COLO829 (cell line): ENCODE data around the gene ABHD1.
"Not testable (repeated sequence)": the region's sequence is repeated elsewhere in the genome, so short reads cannot be mapped to it uniquely, and the experiment has no call there.

Source experiments
- DNase-seq: peaks from one replicate; pipeline ENCODE4 v3.0.0; 2012; ENCODE audit warnings: low spot score

ABHD1 gene

DNA sequence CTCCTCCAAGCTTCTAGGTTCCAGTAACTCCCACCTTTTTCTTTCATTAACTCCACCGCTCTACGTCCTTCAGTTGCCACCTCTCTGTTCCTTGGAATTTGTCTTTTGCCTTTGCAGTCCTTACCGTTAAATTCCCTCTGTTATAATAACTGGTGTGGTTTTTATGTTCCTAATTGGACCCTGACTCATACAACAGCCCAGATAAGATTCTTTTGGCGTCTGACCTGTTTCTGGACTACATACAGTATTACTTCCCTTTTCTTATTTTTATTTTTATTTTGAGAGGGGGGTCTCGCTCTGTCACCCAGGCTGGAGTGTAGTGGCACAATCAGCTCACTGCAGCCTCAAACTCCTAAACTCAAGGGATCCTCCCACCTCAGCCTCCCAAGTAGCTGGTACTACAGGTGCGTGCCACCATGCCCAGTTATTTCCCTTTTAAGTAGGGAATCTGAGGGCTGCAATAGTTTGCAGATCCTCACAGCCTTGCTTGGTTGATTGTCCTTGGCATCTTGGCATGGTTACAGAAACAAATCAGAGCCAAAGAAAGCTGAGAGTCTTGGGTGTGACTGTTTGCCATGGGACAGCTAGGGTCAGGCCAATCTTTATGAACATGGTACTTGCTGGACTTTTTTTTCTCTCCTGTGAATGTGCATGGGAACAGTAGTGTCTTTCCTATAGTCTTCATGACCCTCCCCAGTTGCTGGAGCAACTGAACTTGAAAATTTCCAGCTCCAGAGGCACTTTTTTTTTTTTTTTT is 47.1 kb downstream of the ABHD1 start:
- no peak for DNase-seq

DNA sequence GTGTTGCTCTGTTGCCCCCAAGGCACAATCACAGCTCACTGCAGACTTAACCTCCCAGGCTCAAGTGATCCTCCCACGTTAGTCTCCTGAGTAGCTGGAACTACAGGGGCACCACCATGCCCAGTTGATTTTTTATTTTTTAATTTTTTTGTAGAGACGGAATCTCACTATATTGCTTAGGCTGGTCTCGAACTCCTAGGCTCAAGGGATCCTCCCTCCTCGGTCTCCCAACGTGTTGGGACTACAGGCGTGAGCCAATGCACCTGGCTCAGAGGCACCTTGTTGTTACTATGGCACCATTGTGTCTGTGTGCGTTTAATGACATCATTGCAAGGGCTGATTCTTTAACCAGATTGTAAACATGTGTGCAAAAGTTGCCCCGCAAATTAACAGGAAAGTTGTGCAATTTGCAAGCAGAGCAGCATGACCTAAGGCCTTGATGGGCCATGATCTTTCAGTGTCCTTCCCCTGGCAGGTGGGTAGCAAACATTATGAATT is 47.8 kb downstream of the ABHD1 start:
- no peak for DNase-seq

DNA sequence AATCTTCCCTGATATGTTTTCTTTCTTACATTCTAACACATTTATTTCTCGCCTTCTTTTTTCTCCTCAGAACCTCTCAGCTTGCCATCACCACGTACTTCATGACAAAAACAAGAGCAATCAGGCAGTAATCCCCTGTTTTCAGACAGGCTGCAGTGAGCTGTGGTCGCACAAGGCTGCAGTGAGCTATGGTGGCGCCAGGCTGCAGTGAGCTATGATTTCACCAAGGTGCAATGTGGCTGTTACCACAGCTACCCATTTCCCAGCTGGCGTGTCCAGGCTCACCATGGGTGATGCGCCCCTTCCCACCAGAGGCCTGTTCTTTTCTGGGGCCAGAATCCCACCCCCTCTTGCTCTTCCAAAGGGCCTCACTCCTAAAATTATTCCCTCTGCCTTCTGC is 51.0 kb downstream of the ABHD1 start:
- no peak for DNase-seq

DNA sequence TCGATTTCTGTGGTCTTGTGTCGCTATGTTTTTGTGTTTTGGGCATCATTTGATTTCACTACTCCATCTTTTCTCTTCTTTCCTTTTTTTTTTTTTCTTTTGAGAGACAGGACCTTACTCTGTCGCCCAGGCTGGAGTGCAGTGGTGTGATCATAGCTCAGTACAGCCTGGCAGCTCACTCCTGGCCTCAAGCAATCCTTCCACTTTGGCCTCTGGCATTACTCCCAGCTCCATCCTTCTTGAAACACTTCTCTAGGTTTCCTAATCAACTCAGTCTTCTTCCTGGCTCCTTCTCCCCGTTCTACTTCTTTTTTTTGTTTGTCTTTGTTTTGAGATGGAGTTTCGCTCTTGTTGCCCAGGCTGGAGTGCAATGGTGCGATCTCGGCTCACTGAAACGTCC is 51.7 kb downstream of the ABHD1 start:
- DNase-seq: no peak

DNA sequence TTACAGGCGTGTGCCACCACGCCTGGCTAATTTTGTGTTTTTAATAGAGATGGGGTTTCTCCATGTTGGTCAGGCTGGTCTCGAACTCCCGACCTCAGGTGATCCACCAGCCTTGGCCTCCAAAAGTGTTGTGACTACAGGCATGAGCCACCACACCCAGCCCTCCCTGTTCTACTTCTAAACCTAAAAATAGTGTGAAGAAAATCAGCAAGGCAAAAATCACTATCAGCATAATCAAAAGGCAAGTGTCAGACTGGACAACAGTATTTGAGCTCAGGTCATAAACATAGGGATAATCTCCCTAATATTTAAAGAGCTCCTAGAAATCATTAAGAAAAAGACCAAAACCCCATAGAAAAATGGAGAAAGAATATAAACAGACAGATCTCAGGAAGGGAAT is 52.2 kb downstream of the ABHD1 start:
- DNase-seq: not testable (repeated sequence)

DNA sequence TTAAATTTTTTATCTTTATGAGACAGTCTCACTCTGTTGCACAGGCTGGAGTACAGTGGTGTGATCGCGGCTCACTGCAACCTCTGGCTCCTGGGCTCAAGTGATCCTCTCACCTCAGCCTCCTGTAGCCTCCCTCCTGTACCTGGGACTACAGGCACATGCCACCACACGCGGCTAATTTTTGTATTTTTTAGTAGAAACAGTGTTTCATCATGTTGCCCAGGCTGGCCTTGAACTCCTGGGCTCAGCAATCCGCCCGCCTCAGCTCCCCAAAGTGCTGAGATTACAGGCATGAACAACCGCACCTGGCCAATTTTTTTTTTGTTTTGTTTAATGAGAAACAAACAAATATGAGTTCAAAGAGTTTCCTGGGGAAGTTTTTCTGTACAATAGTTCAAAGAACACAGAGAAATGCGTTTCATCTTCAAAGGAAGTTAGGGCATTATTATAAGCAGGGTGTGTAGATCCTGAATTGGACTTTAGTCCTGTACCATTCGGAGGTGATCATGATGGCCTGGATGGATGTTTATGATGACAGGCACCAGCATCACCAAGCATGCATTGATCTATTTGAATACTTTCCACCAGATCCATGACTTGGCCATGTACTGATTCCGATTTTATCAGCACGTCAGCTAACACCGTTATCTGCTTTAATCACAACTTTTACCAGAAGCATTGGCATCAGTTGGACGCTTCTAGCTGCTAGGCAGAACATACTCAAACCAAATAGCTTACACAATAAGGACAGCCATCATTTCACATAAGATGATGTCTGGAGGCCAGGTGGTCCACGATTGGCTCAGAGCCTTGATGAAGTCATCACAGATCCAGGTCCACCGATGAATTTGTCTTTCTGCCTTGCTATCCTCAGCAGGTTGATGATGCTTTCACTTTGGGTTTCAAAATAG is 54.1 kb downstream of the ABHD1 start:
- DNase-seq: no peak

DNA sequence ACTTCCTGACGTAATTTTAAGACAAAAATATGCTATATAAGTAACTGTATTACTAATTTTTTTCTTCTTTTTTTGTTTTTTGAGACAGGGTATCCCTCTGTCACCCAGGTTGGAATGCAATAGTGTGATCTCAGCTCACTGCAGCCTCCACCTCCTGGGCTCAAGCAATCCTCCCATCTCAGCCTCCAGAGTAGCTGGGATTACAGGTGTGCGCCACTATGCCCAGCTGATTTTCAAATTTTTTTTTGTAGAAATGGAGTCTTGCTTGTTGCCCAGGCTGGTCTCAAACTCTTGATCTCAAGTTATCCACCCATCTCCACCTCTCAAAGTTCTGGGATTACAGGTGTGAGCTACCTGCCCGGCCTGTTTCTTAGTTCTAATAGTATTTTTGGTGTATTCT is 54.9 kb downstream of the ABHD1 start:
- no peak for DNase-seq

DNA sequence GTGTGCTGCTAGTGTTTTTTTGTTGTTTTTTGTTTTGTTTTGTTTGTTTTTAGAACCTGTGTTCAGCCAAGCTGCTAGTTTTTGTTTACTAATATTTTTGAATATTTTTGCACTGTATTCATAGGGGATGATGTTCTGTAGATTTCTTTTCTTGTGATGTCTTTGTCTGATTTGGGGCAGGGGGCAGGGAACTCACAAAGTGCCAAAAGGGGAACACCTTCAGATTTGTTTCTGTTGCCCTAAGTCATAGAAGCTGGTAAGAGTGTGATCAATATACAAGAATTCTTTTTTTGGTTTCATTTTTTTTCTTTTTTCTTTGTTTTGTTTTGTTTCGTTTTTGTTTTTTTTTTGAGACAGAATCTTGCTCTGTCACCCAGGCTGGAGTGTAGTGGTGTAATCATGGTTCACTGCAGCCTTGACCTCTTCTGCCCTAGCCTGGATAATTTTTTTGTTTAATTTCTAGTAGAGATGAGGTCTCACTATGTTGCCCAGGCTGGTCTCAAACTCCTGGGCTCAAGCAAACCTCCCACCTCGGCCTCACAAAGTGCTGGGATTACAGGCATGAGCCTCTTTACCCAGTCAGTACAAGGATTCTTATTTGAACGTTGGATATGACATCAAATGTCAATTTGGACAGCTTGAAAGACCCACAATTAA is 55.9 kb downstream of the ABHD1 start:
- DNase-seq: no peak
